HL-60 (cell line): ENCODE data around the gene ADCY1.

ENCODE experiments used
- DNase-seq, 2 experiments: peaks; one replicate each; pipeline ENCODE4 v3.0.0-alpha.2; 2010 to 2020; ENCODE audit warnings: low read depth in 1 of 2, low spot score in 1 of 2
- H3K27ac ChIP-seq: fragments of 250-450 bp; sonication (Bioruptor Pico); replicated peaks from 2 replicates; pipeline ENCODE4 v1.5.1; 2020; ENCODE audit warnings: mild to moderate bottlenecking, moderate library complexity
- H3K27me3 ChIP-seq: fragments of 250-450 bp; sonication (Bioruptor Pico); 2 replicates; pipeline ENCODE4 v1.5.1; 2021; ENCODE audit warnings: mild to moderate bottlenecking, moderate library complexity; ENCODE audit not compliant: insufficient read depth, poor library complexity, severe bottlenecking
- H3K4me3 ChIP-seq: replicated peaks from 2 replicates; pipeline ENCODE4 v1.5.1; 2011; ENCODE audit warnings: mild to moderate bottlenecking, control low read depth, low read length; ENCODE audit not compliant: insufficient read depth
- CTCF ChIP-seq: IDR thresholded peaks from one replicate; pipeline ENCODE4 v1.5.1; 2011; ENCODE audit warnings: low read length, control low read depth, inconsistent platforms; ENCODE audit not compliant: insufficient read depth
- GABPA ChIP-seq: IDR thresholded peaks from 2 replicates; pipeline ENCODE4 v1.6.1; 2012; ENCODE audit warnings: low read depth
- POLR2AphosphoS5 ChIP-seq: IDR thresholded peaks from 2 replicates; pipeline ENCODE4 v1.6.1; 2012; ENCODE audit warnings: low read depth
- REST ChIP-seq: IDR thresholded peaks from 2 replicates; pipeline ENCODE4 v1.6.1; 2012; ENCODE audit warnings: low read depth; ENCODE audit not compliant: insufficient replicate concordance
- SPI1 ChIP-seq: IDR thresholded peaks from 2 replicates; pipeline ENCODE4 v1.6.1; 2012; ENCODE audit warnings: low read depth, mild to moderate bottlenecking, borderline replicate concordance

ADCY1 gene

DNA sequence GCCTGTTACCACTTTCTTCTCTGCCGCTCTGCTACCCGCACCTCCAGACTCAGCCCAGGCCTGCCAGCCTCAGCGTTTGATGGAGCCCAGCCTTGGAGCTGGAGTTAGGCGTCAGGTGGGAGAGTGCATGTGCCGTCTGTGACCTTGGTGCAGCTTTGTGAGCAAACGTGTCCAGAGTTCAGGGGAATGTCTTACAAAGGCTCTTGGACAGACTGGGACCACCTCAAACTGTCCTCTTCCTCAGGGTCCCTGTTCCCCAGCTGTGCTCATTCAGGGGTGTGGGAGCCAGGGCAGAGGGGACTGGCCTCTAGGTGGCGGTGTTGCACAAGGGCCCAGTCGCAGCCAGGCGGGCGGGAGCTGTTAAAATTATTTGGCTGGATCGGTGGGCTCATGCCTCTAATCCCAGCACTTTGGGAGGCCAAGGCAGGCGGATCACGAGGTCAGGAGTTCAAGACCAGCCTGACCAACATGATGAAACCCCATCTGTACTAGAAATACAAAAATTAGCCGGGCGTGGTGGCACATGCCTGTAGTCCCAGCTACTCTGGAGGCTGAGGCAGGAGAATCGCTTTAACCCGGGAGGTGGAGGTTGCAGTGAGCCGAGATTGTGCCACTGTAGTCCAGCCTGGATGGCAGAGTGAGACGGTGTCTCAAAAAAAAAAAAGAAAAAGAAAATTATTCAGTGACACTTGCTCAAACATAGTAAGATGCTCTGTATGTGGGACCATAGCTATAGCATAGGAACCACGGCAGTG, 89.2 kb downstream of the ADCY1 start:
- no peak for TF ChIP-seq SPI1
- peak; percentile 64 for TF ChIP-seq CTCF
- peak; percentile 1 to 21 for DNase-seq
- Histone ChIP-seq H3K27ac (no peak overlapping the region), H3K27me3 (no peaks in the 10 kb centered on the region), H3K4me3 (no peak overlapping the region)

DNA sequence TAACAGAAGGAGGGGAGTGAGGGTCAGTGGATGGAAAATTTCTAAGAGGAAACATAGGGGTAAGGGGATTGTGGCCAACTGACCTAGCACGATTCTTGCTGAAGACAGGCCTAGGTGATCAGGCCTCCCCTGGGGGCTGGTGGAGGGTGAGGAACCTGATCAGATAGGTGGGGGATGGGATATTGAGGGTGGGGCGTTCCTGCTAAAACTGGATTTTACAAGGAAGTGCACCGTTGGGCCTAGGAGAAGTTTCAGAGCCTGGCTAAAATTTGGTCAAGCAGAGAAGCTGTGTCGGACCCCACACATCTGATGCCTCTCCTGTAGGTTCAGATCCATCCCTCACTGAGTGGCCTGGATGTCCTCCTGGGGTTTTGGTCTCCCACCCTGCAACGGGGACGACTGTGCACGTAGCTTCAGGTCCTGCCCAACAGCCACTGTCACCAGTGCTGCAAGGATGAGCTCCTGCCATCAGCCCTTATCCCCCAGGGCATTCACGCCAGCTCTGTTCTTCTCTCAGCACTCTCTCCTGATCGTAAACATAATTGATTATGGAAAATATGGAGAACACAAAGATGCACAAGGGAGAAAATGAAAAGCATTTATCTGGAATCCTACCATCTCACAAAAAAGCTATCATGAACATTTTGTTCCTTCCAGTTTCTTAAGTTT, 89.9 kb downstream of the ADCY1 start:
- TF ChIP-seq GABPA (no peak), REST (no peak), CTCF (no peak), SPI1 (no peak), POLR2AphosphoS5 (no peak)
- Histone ChIP-seq H3K4me3 (no peak overlapping the region), H3K27me3 (no peaks in the 10 kb centered on the region), H3K27ac (no peak overlapping the region)
- DNase-seq: no peak

GRCh38 chr7:45665172-45665571, 91.0 kb downstream of the ADCY1 start:
- TF ChIP-seq POLR2AphosphoS5 (no peak), GABPA (no peak), SPI1 (no peak), CTCF (no peak), REST (no peak)
- no peak overlapping the region for H3K27ac ChIP-seq
- no peak for DNase-seq
- H3K27me3 ChIP-seq: no peaks in the 10 kb centered on the region
- H3K4me3 ChIP-seq: no peak overlapping the region

DNA sequence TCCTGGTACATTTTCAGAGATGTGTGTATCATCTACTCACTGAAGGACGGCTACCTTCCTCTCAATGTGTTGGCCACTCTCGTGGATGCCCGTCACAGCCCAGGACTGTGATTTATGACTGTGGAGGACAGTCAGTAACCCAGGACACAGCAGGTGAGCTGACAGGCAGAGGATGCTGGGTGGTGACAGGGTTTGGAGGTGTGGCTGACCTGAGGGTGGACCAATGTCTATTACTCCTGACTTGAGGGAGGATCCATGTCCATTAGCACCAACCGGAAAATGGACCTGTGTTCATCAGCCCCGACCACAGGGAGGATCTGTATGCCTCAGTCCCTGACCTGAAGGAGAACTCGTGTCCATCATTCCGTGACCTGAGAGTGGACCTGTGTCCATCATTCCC, 96.1 kb downstream of the ADCY1 start:
- TF ChIP-seq POLR2AphosphoS5: no peak
- no peak for TF ChIP-seq REST
- no peak for TF ChIP-seq SPI1
- no peak for TF ChIP-seq GABPA
- no peak for TF ChIP-seq CTCF
- Histone ChIP-seq H3K27ac (no peak overlapping the region), H3K27me3 (no peaks in the 10 kb centered on the region), H3K4me3 (no peak overlapping the region)
- DNase-seq: no peak
